GM12864 (cell line): ENCODE measurements around the gene ATF7.
A peak's percentile ranks its signal among the peaks of the same experiment; 100 is the strongest.

Experiments used
- DNase-seq: peaks from one replicate; pipeline ENCODE4 v3.0.0-alpha.2; 2011; ENCODE audit warnings: low read depth
- H3K4me3 ChIP-seq: 2 replicates; pipeline ENCODE4 v1.5.1; 2011; ENCODE audit warnings: mild to moderate bottlenecking, low read depth, low read length, control low read depth
- TF ChIP-seq, protein P1 (sequence below): IDR thresholded peaks from 2 replicates; pipeline ENCODE4 v1.5.1; 2011; ENCODE audit warnings: low read depth, mild to moderate bottlenecking, moderate library complexity, low read length, control low read depth, inconsistent platforms; ENCODE audit errors: missing control alignments

ATF7 gene

DNA sequence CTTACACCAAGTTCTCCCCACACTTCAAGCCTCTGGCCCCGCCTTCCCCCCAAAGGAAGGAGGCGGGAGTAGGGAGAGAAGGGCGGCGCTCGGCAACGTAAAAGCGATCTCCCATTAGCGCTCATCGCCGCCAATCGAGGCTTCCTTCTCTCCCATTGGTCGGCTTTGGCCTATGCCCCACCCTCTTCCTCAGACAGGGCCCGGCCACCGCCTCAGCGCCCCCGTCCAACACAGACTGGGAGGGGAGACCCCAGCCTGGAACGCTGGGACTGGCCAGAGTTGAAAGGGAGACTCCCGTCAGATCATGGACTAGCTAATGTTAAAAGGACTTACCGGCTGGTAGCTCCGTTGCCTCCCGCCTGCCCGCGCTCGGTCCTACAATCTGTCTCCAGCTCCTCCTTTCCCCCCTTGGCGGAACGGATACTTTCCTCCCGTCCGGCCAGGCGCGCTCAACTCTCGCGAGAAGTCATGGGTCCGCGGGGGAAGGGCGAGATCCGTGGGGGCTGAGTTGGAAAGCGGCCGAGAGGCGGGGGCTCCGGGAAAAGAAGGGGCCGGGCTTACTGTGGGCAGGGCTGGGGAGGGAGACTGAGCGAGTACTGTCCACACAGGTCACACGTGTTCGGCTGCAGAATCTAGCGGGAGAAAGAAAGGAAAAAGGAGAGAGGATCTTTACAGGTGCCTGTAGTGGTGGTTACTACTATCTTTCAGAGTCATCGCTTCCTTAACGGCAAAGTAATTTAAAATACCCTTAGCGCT lies at the start of gene ATF7:
TSS of gene ATF7 (minus strand) at position 437 of the 756 bp plus-strand sequence. CDS start 25,382 bp downstream, outside the sequence.
- peak; percentile 94 for DNase-seq
- TF ChIP-seq, protein P1, sequence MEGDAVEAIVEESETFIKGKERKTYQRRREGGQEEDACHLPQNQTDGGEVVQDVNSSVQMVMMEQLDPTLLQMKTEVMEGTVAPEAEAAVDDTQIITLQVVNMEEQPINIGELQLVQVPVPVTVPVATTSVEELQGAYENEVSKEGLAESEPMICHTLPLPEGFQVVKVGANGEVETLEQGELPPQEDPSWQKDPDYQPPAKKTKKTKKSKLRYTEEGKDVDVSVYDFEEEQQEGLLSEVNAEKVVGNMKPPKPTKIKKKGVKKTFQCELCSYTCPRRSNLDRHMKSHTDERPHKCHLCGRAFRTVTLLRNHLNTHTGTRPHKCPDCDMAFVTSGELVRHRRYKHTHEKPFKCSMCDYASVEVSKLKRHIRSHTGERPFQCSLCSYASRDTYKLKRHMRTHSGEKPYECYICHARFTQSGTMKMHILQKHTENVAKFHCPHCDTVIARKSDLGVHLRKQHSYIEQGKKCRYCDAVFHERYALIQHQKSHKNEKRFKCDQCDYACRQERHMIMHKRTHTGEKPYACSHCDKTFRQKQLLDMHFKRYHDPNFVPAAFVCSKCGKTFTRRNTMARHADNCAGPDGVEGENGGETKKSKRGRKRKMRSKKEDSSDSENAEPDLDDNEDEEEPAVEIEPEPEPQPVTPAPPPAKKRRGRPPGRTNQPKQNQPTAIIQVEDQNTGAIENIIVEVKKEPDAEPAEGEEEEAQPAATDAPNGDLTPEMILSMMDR, result no peak
- H3K4me3 ChIP-seq, result peak within 1 kb of the TSS; percentile 86

DNA sequence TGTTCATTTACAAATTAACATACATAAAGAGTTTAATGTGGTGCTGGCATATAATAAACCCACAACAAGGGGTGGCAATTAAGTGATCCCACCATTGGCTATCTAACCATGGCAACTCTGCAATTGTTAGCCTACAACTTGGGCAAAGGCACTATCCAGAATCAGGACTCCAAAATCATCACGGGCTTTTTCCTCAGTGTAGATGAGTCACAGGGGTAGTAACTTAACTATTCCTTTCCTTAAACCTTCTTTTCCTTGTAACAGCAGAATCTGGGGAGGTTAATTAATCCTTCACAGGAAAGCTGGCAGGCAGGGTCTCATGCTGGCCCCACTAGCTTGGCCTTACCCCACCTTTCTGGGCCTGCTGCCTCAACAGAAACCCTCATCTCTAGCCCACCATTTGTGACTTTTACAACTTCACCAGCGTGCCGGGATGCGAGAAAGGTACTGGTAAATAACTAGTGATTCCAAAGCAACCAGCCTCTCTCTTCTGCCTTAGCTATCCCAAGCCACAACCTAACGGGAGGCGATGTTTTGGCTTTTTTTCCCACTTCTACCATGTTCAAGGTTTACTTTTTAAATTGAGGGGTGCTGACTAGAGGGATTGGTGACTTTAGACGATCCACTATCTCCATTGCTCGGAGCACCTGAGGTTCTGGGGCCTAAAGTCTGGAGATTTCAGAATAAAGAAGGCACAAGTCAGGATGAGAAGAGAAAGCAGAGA lies 49.0 kb upstream of the ATF7 start:
- peak overlapping the region; percentile 91 for H3K4me3 ChIP-seq
- TF ChIP-seq, protein P1, result no peak
- no peak for DNase-seq

DNA sequence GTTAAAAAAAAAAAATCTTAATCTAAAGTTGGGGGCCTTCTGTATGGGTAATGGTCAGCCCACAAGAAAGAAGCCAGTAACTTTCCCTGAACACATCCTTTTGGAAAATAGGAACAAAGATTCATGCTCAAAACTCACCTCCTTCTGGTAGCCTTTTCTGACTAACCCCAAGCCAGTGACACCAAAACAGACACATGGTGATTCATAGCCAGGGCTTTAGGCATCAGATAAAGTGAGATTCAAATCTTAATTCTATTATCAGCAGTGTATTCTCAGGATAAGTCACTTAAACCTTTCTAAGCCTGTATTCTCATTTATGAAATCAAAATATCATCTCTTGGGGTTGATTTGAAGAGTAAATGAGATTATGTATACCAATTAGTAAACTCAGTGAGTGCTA lies 44.8 kb upstream of the ATF7 start:
- H3K4me3 ChIP-seq, result no peak overlapping the region
- no peak for DNase-seq
- TF ChIP-seq, protein P1, result no peak

DNA sequence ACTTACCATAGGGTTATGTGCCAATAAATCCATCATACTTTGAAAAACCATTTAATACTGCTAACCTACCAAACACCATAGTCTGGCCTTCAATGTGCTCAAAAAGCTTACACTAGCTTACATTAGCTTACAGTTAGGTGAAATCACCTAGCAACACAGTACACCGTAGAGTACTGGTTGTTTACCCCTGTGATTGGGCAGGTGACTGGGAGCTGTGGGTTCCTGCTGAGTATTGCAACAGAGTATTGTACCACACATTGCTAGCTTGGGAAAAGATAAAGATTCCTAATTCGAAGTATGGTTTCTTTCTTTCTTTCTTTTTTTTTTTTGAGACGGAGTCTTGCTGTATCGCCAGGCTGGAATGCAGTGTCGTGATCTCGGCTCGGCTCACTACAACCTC lies 44.1 kb upstream of the ATF7 start:
- DNase-seq, result no peak
- TF ChIP-seq, protein P1, result no peak
- no peak overlapping the region for H3K4me3 ChIP-seq

DNA sequence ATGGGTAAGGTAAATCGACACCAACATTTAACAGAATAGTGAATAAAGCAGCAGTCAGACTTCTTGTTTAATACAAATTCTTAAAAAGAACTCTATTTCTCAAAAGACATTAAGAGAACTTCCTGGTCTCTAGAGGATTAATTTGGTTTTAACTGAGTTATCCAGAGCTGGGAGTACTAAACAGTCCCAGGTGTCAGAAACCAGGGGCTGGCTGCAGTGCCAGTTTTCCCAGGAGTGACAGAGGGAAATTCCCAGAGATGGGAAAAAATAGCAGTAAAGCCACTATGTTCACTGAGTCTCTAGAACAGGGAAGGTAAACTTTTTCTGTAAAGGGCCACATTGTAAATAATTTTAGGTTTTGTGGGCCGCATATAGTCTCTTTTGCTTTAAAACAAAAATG lies 40.9 kb upstream of the ATF7 start:
- no peak overlapping the region for H3K4me3 ChIP-seq
- no peak for DNase-seq
- TF ChIP-seq, protein P1, result no peak

DNA sequence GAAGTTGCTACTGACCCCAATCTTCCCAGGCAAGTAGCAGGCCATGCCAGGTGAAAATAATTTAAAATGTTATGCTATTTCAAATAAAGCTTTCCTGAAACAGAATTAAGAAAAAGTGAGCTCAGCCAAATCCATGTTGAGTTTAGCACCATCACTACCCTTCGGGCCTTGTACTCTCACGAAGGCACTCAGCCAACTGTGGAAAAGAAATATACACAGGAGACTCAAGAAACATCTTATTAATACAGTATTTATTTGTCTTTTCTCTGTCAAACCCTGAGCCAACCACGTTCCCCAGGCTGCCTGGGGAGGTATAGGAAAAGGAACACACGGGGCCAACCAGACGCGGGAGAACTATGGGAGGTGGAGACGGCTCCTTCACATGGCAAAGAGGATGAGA lies 38.8 kb upstream of the ATF7 start:
- TF ChIP-seq, protein P1, result no peak

More for the DNA sequence above, 38.8 kb upstream of the ATF7 start:
- H3K4me3 ChIP-seq, result no peak overlapping the region
- DNase-seq, result no peak
